NOMO-1 treated with dmso at 0.1 percent for 144 hours (cell line): ENCODE measurements around the gene NUDT3.
"Not testable (repeated sequence)": the region's sequence is repeated elsewhere in the genome, so short reads cannot be mapped to it uniquely, and the experiment has no call there.

Experiments
- DNase-seq: peaks from one replicate; lab custom pipeline; 2025; ENCODE audit not compliant: unreplicated experiment; lab: John Stamatoyannopoulos, UW

Gene NUDT3

DNA sequence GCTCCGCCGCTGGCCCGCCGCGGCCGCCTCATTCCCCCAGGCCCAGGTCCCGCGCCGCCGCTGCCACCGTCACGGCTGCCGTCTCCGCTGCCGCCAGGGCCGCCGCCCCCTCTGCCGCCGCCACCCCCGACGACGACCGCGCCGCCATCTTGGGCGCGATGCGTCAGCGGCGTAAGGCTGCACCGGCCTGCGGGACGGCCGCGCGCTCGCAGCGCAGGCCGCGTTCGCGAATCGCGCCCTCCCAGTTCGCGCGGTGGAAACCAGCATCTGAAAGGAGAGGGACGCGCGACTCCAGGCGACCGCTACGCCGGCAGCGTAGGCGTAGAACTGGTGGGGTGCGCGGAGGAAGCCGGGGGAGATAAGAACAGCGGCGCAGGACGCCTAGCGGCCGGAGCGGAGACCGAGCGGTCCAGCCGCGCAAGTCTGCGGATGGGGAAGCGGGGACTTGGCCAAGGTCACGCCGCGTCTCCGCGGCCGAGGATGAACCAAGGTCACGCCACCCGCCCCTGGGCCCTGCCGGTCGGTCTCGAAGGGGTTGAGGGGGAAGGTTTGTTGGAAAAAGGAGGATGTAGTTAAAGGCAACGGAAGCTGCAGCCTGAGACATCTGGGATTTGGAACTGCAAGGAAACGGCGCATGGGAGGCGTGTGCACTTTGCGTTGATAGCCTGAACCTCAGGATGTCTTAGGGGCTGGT is at the start of gene NUDT3:
NUDT3 (minus strand) TSS at position 173 of the 694 bp plus-strand sequence. CDS start 307 bp downstream, outside the sequence.
- peak; percentile 93 for DNase-seq

DNA sequence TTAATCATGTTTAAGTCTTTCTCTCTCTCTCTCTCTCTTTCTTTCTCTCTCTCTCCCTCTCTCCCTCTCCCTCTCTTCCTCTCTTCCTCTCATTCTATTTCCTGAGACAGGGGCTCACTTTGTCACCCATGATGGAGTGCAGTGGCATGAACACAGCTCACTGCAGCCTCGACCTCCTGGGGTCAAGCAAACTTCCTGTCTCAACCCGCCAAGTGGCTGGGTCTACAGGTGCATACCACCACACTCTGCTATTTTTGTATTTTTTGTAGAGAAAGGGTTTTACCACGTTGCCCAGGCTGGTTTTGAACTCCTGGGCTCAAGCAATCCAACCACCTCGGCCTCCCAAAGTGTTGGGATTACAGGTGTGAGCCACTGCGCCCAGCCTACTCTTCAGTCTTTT is 49.1 kb upstream of the NUDT3 start:
- no peak for DNase-seq

- no peak for DNase-seq
Measured at GRCh38 chr6:34439442-34439841, 47.0 kb upstream of the NUDT3 start.

GRCh38 chr6:34438705-34439104 is 46.2 kb upstream of the NUDT3 start:
- DNase-seq = no peak

GRCh38 chr6:34437644-34437970 is 45.1 kb upstream of the NUDT3 start:
- no peak for DNase-seq

DNA sequence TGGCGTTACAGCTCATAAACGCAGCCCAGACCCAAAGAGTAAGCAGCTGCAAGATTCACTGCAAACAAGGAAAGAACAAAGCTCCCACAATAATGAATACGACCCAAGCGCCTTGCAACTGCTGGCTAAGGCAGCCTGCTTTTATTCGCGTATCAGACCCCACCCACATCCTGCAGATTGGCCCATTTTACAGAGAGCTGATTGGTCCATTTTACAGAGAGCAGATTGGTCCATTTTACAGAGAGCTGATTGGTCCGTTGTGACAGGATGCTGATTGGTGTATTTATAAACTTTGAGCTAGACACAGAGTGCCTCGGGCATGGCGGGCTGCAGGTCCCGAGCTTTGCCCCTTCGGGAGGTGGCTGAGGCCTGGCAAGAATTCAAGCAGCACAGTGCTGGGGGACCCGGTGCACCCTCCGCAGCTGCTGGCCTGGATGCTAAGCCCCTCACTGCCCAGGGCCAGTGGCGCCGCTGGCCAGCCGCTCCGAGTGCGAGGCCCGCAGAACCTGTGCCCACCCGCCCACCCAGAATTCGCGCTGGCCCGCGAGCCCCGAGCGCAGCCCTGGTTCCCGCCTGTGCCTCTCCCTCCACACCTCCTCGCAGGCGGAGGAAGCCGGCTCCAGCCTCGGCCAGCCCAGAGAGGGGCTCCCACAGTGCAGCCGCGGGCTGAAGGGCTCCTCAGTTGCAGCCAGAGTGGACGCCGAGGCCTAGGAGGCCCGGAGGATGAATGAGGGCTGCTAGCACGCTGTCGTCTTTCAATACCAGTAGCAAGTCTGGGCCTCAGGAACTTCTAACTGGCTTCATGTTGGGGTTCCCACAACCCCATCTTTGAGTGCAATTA is 44.6 kb upstream of the NUDT3 start:
- no peak for DNase-seq

DNA sequence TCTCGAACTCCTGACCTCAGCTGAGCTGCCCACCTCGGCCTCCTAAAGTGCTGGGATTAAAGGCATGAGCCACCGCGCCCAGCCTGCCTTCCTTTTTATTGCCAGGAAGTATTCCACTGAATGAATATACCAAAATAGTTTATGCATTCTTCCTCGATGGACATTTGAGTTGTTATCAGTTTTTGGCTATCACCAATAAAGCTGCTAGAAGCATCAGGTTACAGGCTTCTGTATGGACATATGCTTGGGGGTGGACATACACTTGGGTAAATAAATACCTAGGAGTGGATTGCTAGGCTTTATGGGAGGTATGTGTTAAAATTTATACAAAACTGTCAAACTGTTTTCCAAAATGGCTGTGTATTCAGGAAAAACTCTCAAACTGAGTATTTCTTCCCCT is 43.4 kb upstream of the NUDT3 start:
- DNase-seq = no peak

GRCh38 chr6:34425498-34426410 is 33.3 kb upstream of the NUDT3 start, which contains the start of gene RPS10:
TSS of gene RPS10 (minus strand) at chr6:34426069. CDS start at chr6:34425221, 848 bp downstream.
- DNase-seq = peak; percentile 86

DNA sequence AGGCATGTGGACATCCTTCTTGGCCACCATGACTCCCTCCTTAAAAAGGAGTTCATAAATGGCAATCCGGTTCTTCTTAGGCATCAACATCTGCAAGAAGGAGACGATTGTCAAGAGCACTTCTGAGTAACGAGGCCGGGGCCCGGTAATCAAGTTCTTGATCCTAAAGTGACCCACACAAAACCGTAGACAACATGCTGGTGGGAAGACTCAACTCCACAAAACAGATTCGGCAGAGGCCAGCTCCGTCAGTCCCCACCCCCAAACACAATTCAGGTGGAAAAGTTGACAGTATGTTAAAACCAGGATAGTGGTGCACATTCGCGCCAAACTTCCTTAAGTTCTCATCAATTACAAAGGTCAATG is 32.6 kb upstream of the NUDT3 start:
- no peak for DNase-seq

DNA sequence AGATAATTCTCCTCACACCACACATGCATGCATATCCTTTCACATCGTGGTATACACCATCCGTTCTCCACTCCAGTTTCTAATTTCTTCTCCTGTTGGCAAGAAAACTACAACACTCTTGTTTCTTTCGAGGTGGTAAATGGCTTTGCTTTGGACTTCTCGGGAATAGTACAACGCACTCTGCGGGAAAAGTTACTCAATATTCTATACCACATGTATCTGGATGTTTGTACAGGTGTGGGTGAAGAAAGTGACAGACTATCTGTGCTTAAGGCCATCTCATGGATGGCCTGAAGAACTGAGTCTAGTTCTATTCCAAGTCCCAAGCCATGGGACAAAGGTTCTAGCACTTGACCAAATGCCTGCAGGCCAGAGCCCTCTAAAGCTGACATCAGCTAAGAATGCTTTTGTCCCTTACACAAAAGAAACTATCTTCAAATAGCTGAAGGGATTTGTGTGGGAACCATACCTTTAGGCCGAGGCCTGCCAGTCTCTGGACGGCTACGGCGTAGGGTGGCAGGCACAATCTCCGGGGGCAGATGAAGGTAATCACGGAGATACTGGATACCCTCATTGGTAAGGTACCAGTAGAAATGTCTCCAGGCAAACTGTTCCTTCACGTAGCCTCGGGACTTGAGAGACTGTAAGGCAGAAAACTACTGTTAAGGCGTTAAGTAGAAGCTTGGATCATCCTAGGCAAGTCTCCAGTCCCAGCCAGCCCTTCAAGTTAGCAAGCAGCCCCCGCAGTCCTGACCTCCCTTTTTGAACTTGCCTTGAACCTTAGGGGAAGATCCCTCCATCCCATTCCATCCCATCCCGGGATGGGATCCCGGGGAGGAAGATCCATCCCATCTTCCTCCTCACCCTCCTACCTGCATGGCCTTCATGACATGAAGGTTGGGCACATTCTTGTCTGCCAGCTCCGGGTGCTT is 32.0 kb upstream of the NUDT3 start:
- no peak for DNase-seq

DNA sequence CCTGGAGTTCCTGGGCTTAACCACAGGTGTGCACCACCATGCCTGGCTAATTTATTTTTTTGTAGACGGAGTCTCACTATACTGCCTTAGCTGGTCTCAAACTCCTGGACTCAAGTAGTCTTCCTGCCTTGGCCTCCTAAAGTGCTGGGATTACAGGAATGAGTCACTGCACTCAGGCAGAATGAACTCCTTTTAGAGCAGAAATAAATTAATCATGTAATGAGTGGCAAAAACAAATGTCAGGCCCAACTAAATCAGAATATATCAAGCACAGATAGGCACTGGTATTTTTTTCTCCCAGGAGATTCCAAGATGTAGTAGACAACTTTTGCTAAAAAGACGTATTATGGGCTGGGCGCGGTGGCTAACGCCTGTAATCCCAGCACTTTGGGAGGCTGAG is 30.8 kb upstream of the NUDT3 start:
- no peak for DNase-seq

GRCh38 chr6:34418367-34418766 is 25.9 kb upstream of the NUDT3 start:
- DNase-seq = no peak

DNA sequence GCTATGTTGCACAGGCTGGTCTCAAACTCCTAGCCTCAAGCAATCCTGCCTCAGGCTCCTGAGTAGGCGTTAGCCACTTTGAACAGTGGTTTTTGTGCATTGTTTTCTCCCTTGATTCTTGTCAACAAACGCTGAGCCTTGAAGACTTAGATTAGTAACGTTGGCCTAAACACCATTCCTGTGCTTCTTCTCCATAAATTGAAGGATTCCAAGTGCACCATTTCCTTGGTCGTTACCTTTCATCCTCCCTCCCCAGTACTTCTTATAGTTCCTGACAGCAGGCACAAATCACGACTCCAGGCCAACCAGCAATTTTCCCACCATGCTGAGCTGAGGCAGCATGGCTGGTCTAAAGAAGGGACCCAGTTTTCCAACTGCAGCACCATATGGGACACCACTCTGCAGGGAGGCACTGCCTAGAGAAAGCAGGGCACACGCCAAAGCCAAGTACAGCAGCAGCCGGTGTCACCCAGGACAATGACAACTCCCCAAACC is 24.5 kb upstream of the NUDT3 start:
- no peak for DNase-seq

GRCh38 chr6:34414999-34415858 is 22.8 kb upstream of the NUDT3 start:
- peak; percentile 56 for DNase-seq

DNA sequence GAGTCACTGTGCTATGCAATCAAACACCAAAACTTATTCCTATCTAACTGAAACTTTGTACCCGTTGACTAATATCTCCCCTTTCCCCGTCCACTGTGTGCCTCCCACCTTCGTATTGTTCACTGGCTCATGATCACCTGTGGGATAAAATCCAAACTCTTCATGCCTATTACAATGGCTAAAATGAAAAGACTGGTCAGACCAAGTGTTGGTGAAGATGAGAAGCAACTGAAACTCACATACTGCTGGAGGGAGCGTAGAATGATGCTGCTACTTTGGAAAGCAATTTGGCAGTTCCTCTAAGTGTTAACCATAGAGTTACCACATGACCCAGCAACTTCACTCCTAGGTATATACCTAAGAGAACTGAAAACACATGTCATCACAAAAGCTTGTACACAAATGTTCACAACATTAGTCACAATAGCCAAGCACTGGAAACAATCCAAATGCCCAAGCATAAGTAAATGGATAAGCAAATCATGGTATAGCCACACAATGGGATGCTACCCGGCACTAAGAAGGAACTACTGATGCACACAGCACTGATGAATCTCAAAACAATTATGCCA is 20.3 kb upstream of the NUDT3 start:
- DNase-seq = no peak

DNA sequence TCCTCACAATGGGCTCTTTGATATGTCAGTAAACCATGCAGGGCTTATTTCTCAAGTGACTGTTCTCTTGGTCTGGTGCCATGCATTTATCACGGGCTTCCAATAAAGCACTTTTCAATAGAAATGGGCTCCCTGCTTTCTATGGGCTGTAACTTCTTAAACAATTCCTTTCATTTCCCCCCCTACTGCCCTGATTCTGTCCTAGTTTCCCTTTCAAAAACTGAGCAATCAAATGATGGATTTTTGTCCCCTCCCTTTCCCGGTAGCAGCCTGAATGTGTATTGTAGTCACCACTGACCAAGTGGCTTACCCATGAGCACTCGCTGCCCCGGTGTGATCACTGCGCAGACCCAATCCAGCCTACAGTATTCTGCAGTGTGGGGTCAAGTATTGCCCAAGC is 19.5 kb upstream of the NUDT3 start:
- no peak for DNase-seq

DNA sequence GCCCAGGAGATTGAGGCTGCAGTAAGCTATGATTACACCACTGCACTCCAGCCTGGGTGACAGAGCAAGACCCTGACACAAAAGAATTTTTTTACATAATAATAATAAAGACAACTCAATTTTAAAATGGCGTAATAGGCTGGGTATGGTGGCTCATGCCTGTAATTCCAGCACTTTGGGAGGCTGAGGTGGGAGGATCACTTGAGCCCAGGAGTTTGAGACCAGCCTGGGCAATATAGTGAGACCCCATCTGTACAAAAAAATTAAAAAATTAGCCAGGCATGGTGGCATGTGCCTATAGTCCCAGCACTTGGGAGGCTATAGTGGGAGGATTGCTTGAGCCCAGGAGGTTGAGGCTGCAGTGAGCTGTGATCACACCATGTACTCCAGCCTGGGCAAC is 15.4 kb upstream of the NUDT3 start:
- DNase-seq = not testable (repeated sequence)

DNA sequence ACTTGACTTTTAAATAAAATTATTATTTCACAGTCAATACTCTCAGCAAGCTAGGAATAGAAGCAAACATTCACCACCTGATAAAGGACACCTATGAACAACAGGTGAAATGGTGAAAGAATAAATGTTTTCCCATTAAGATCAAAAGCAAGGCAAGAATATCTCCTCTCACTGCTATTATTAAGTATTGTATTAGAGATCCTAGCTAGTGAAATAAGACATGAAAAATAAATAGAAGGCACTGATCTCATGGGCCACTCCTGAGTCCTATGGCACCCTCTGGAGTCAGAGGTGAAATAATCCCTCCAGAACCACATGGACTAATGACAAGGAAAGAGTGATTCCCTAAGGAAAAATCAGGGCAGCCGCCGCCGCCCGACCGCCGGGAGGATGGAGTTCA is 4.0 kb upstream of the NUDT3 start:
- DNase-seq = no peak

DNA sequence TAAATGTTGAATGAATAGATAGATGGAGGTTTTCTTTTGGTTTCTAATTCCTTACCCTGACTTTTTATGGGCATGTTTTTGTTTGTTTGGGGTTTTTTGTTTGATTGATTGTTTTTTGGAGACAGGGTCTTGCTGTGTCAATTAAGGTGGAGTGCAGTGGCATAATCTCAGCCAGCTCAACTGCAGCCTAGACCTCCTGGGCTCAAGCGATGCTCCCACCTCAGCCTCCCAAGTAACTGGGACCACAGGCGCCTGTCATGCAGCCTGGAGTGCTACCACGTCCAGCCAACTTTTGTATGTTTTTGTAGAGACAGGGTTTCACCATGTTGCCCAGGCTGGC is 1.5 kb upstream of the NUDT3 start:
- no peak for DNase-seq
